NCI-H1930 (cell line): ENCODE results near the gene SLC16A3.
"Not testable (repeated sequence)": the region's sequence is repeated elsewhere in the genome, so short reads cannot be mapped to it uniquely, and the experiment has no call there.

Source experiments
- DNase-seq, 2 experiments: peaks; one replicate each; lab custom pipeline; 2025; lab: John Stamatoyannopoulos, UW

SLC16A3 gene

GRCh38 chr17:82247182-82247823, 18.5 kb downstream of the SLC16A3 start:
- no peak for DNase-seq

GRCh38 chr17:82247856-82248671, 19.2 kb downstream of the SLC16A3 start:
- DNase-seq: no peak

GRCh38 chr17:82248815-82249674, 20.2 kb downstream of the SLC16A3 start:
- DNase-seq: no peak

GRCh38 chr17:82249896-82250581, 21.2 kb downstream of the SLC16A3 start:
- DNase-seq: no peak

- DNase-seq: no peak
Measured at GRCh38 chr17:82250868-82251500, 22.1 kb downstream of the SLC16A3 start.

GRCh38 chr17:82252511-82253178, 23.8 kb downstream of the SLC16A3 start:
- DNase-seq: no peak

GRCh38 chr17:82253179-82253544, 24.3 kb downstream of the SLC16A3 start:
- DNase-seq: no peak

- DNase-seq: not testable (repeated sequence)
Measured at GRCh38 chr17:82254096-82254495, 25.3 kb downstream of the SLC16A3 start.

GRCh38 chr17:82254746-82255145, 25.9 kb downstream of the SLC16A3 start:
- not testable (repeated sequence) for DNase-seq

GRCh38 chr17:82255402-82255972, 26.6 kb downstream of the SLC16A3 start:
- no peak for DNase-seq

- no peak for DNase-seq
Measured at GRCh38 chr17:82256242-82256885, 27.5 kb downstream of the SLC16A3 start.

- DNase-seq: no peak
Measured at GRCh38 chr17:82257473-82257872, 28.6 kb downstream of the SLC16A3 start.

- no peak for DNase-seq
Measured at GRCh38 chr17:82258555-82258954, 29.7 kb downstream of the SLC16A3 start.

GRCh38 chr17:82259972-82260961, 31.4 kb downstream of the SLC16A3 start:
- not testable (repeated sequence) for DNase-seq

- no peak for DNase-seq
Measured at GRCh38 chr17:82262344-82262743, 33.5 kb downstream of the SLC16A3 start.

GRCh38 chr17:82263641-82264040, 34.8 kb downstream of the SLC16A3 start:
- no peak for DNase-seq

GRCh38 chr17:82266142-82266541, 37.3 kb downstream of the SLC16A3 start:
- DNase-seq: no peak

- DNase-seq: no peak
Measured at GRCh38 chr17:82267575-82268379, 38.9 kb downstream of the SLC16A3 start.
